Activated T-cell treated with anti-CD3 and anti-CD28 coated beads, Interleukin-2, amount 50 U/mL, for 24 hours (primary cell): ENCODE measurements around the gene SAG.

Source experiments
- DNase-seq: peaks from one replicate; pipeline ENCODE4 v3.0.0-alpha.2; 2020
- H3K27ac Mint-ChIP-seq: 2 replicates; pipeline ENCODE4 v1.8.0; 2020; ENCODE audit warnings: mild to moderate bottlenecking, mixed read lengths
- H3K27me3 Mint-ChIP-seq: 2 replicates; pipeline ENCODE4 v1.8.0; 2020; ENCODE audit warnings: mixed read lengths
- H3K36me3 Mint-ChIP-seq: 2 replicates; pipeline ENCODE4 v1.8.0; 2020; ENCODE audit warnings: low read depth, mixed read lengths
- H3K4me1 Mint-ChIP-seq: 2 replicates; pipeline ENCODE4 v1.8.0; 2020; ENCODE audit warnings: low read depth, mixed read lengths
- H3K4me3 Mint-ChIP-seq: 2 replicates; pipeline ENCODE4 v1.8.0; 2020; ENCODE audit warnings: mild to moderate bottlenecking, moderate library complexity, mixed read lengths
- H3K9me3 Mint-ChIP-seq: 2 replicates; pipeline ENCODE4 v1.8.0; 2020; ENCODE audit warnings: mixed read lengths

SAG gene

GRCh38 chr2:233303252-233303651 is 4.4 kb upstream of the SAG start:
- no peak overlapping the region for H3K27ac Mint-ChIP-seq
- no peak overlapping the region for H3K4me3 Mint-ChIP-seq
- H3K36me3 Mint-ChIP-seq = no peaks in the 10 kb centered on the region
- H3K27me3 Mint-ChIP-seq = no peaks in the 10 kb centered on the region
- no peaks in the 10 kb centered on the region for H3K9me3 Mint-ChIP-seq
- H3K4me1 Mint-ChIP-seq = no peaks in the 10 kb centered on the region
- DNase-seq = no peak

- Mint-ChIP-seq H3K27me3 (no peaks in the 10 kb centered on the region), H3K4me3 (no peak overlapping the region), H3K9me3 (no peaks in the 10 kb centered on the region), H3K4me1 (no peaks in the 10 kb centered on the region), H3K27ac (no peak overlapping the region), H3K36me3 (no peaks in the 10 kb centered on the region)
- no peak for DNase-seq
Measured at GRCh38 chr2:233311241-233311926, 3.8 kb downstream of the SAG start.

GRCh38 chr2:233312874-233313273 is 5.3 kb downstream of the SAG start:
- H3K27me3 Mint-ChIP-seq = no peaks in the 10 kb centered on the region
- no peaks in the 10 kb centered on the region for H3K9me3 Mint-ChIP-seq
- no peaks in the 10 kb centered on the region for H3K4me1 Mint-ChIP-seq

GRCh38 chr2:233314180-233314925 is 6.7 kb downstream of the SAG start:
- Mint-ChIP-seq H3K36me3 (no peaks in the 10 kb centered on the region), H3K9me3 (no peaks in the 10 kb centered on the region), H3K27ac (no peak overlapping the region), H3K4me1 (no peaks in the 10 kb centered on the region), H3K27me3 (no peaks in the 10 kb centered on the region), H3K4me3 (no peak overlapping the region)
- DNase-seq = no peak

More at GRCh38 chr2:233312874-233313273, 5.3 kb downstream of the SAG start:
- DNase-seq = no peak
- no peaks in the 10 kb centered on the region for H3K36me3 Mint-ChIP-seq
- no peak overlapping the region for H3K27ac Mint-ChIP-seq
- H3K4me3 Mint-ChIP-seq = no peak overlapping the region

GRCh38 chr2:233317196-233317943 is 9.8 kb downstream of the SAG start:
- H3K27ac Mint-ChIP-seq = no peak overlapping the region
- no peaks in the 10 kb centered on the region for H3K4me1 Mint-ChIP-seq
- H3K27me3 Mint-ChIP-seq = no peaks in the 10 kb centered on the region
- no peak overlapping the region for H3K4me3 Mint-ChIP-seq
- H3K9me3 Mint-ChIP-seq = no peaks in the 10 kb centered on the region
- DNase-seq = no peak
- H3K36me3 Mint-ChIP-seq = no peaks in the 10 kb centered on the region

GRCh38 chr2:233319256-233319655 is 11.6 kb downstream of the SAG start:
- H3K4me3 Mint-ChIP-seq = no peak overlapping the region
- no peaks in the 10 kb centered on the region for H3K9me3 Mint-ChIP-seq
- H3K27me3 Mint-ChIP-seq = no peaks in the 10 kb centered on the region
- H3K27ac Mint-ChIP-seq = no peak overlapping the region
- no peaks in the 10 kb centered on the region for H3K36me3 Mint-ChIP-seq
- peaks cover 5% of the 10 kb centered on the region for H3K4me1 Mint-ChIP-seq
- DNase-seq = no peak

GRCh38 chr2:233320470-233320869 is 12.9 kb downstream of the SAG start:
- Mint-ChIP-seq H3K9me3 (no peaks in the 10 kb centered on the region), H3K27ac (no peak overlapping the region), H3K27me3 (no peaks in the 10 kb centered on the region), H3K36me3 (no peaks in the 10 kb centered on the region), H3K4me3 (no peak overlapping the region), H3K4me1 (peaks cover 5% of the 10 kb centered on the region)
- no peak for DNase-seq

- Mint-ChIP-seq H3K4me1 (peaks cover 5% of the 10 kb centered on the region), H3K4me3 (no peak overlapping the region), H3K36me3 (no peaks in the 10 kb centered on the region), H3K9me3 (no peaks in the 10 kb centered on the region), H3K27ac (no peak overlapping the region), H3K27me3 (no peaks in the 10 kb centered on the region)
- no peak for DNase-seq
Measured at GRCh38 chr2:233321166-233321565, 13.6 kb downstream of the SAG start.

- Mint-ChIP-seq H3K4me1 (peaks cover 5% of the 10 kb centered on the region), H3K36me3 (no peaks in the 10 kb centered on the region), H3K4me3 (no peak overlapping the region), H3K27ac (no peak overlapping the region), H3K9me3 (no peaks in the 10 kb centered on the region), H3K27me3 (no peaks in the 10 kb centered on the region)
- no peak for DNase-seq
Measured at GRCh38 chr2:233323851-233324250, 16.2 kb downstream of the SAG start.

GRCh38 chr2:233325256-233325655 is 17.6 kb downstream of the SAG start:
- no peaks in the 10 kb centered on the region for H3K27me3 Mint-ChIP-seq

GRCh38 chr2:233325814-233326213 is 18.2 kb downstream of the SAG start:
- H3K27ac Mint-ChIP-seq = no peak overlapping the region
- DNase-seq = no peak
- H3K4me1 Mint-ChIP-seq = peaks cover 8% of the 10 kb centered on the region
- no peaks in the 10 kb centered on the region for H3K9me3 Mint-ChIP-seq
- no peak overlapping the region for H3K4me3 Mint-ChIP-seq
- H3K36me3 Mint-ChIP-seq = no peaks in the 10 kb centered on the region
- no peaks in the 10 kb centered on the region for H3K27me3 Mint-ChIP-seq

More at GRCh38 chr2:233325256-233325655, 17.6 kb downstream of the SAG start:
- no peaks in the 10 kb centered on the region for H3K36me3 Mint-ChIP-seq
- no peak overlapping the region for H3K4me3 Mint-ChIP-seq
- DNase-seq = no peak
- peaks cover 8% of the 10 kb centered on the region for H3K4me1 Mint-ChIP-seq
- H3K9me3 Mint-ChIP-seq = no peaks in the 10 kb centered on the region
- no peak overlapping the region for H3K27ac Mint-ChIP-seq

GRCh38 chr2:233326500-233326899 is 18.9 kb downstream of the SAG start:
- H3K9me3 Mint-ChIP-seq = no peaks in the 10 kb centered on the region
- no peak overlapping the region for H3K27ac Mint-ChIP-seq
- H3K4me1 Mint-ChIP-seq = peaks cover 14% of the 10 kb centered on the region
- no peak for DNase-seq
- H3K27me3 Mint-ChIP-seq = no peaks in the 10 kb centered on the region
- no peaks in the 10 kb centered on the region for H3K36me3 Mint-ChIP-seq
- no peak overlapping the region for H3K4me3 Mint-ChIP-seq

GRCh38 chr2:233328922-233329321 is 21.3 kb downstream of the SAG start:
- peaks cover 26% of the 10 kb centered on the region for H3K4me1 Mint-ChIP-seq
- no peak for DNase-seq
- H3K27ac Mint-ChIP-seq = no peak overlapping the region
- no peaks in the 10 kb centered on the region for H3K36me3 Mint-ChIP-seq
- no peak overlapping the region for H3K4me3 Mint-ChIP-seq
- no peaks in the 10 kb centered on the region for H3K27me3 Mint-ChIP-seq
- no peaks in the 10 kb centered on the region for H3K9me3 Mint-ChIP-seq

GRCh38 chr2:233329489-233330135 is 22.0 kb downstream of the SAG start:
- Mint-ChIP-seq H3K36me3 (no peaks in the 10 kb centered on the region), H3K9me3 (no peaks in the 10 kb centered on the region), H3K27ac (no peak overlapping the region), H3K4me1 (peaks cover 32% of the 10 kb centered on the region), H3K27me3 (no peaks in the 10 kb centered on the region), H3K4me3 (no peak overlapping the region)
- no peak for DNase-seq
